Panc1 (cell line): ENCODE results near the gene RNF224.
"Not testable (repeated sequence)": the region's sequence is repeated elsewhere in the genome, so short reads cannot be mapped to it uniquely, and the experiment has no call there.

Source experiments
- CTCF ChIP-seq: fragments of 450-650 bp; IDR thresholded peaks from 2 replicates; pipeline ENCODE4 v1.5.1; 2017; ENCODE audit warnings: mild to moderate bottlenecking
- POLR2AphosphoS5 ChIP-seq: IDR thresholded peaks from 2 replicates; pipeline ENCODE4 v1.6.1; 2012; ENCODE audit warnings: mild to moderate bottlenecking, low read depth, low read length, moderate library complexity

- not testable (repeated sequence) for TF ChIP-seq CTCF, POLR2AphosphoS5
These were observed 12.4 kb downstream of the RNF224 start for GRCh38 chr9:137239541-137240200.
